ES-I3 (cell line): ENCODE results near the gene RREB1.

Experiments
- H3K36me3 ChIP-seq: 2 replicates; pipeline ENCODE4 v1.6.1; 2013; ENCODE audit warnings: mild to moderate bottlenecking, low read length, control low read depth, moderate library complexity; ENCODE audit not compliant: insufficient read depth
- H3K4me1 ChIP-seq: 2 replicates; pipeline ENCODE4 v1.6.1; 2013; ENCODE audit warnings: mild to moderate bottlenecking, control low read depth, low read length; ENCODE audit not compliant: insufficient read depth
- H3K9ac ChIP-seq: 2 replicates; pipeline ENCODE4 v1.6.1; 2013; ENCODE audit warnings: low read depth, mild to moderate bottlenecking, low read length, moderate library complexity
- H3K9me3 ChIP-seq: 2 replicates; pipeline ENCODE4 v1.6.1; 2013; ENCODE audit warnings: mild to moderate bottlenecking, low read length, moderate library complexity; ENCODE audit not compliant: control insufficient read depth, insufficient read depth

RREB1 gene

DNA sequence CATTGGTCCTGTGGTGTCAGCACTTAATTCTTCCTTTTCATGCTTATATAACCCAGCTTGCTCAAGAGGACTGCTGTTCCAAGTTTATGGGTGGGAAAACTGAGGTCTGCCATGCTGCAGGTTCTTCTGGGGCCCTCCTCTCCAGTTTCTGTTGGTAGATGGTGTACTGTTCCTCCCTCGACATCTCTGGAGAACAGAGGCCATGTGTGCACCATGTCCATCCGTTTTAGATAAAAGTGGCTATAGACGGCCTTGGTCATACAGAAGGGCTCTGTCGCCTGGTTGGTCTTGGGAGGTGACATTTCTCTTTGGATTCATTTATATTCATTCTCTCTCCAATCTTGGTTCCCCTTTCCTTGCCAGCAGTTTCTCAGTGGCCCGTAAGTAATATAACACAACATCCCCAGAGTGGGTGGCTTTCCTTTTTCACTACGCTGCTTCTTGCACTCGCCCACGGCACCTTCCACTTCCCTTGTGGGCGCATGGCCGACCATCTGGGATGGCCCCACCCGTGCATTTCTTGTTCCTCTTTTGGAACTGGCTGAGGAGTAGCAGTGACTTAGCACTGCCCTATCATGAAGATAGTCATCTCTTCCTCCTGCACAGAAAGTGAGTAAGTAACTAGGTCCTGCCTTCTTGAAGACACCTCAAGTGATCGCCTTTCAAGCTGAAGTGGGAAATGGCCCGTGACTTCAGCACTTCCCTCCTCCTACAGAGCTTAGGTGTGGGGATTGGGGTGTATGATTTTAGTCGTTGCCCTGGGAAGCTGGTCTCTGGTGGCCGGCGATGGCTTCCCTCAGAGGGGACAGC lies 94.2 kb downstream of the RREB1 start:
- H3K9ac ChIP-seq = no peak overlapping the region
- no peaks in the 10 kb centered on the region for H3K9me3 ChIP-seq
- H3K4me1 ChIP-seq = no peaks in the 10 kb centered on the region
- H3K36me3 ChIP-seq = peaks cover 5% of the 10 kb centered on the region

DNA sequence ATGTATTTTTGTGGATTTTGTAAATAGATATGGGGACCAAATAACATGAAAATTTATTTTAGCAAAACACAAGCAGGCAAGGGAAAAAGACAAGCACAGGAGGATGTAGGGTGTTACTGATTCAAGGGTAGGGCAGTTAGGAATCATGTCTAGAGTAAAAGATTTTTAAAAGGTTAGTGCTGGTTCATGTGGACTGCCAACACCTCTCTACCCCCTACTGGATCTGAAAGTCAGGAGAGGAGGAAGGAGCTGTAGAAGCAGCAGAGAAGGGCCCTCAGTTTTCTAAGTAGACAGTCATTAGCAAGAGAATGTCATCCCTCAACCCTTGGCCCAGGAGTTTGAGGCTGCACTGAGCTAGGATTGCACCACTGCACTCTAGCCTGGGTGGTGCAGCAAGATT lies 95.2 kb downstream of the RREB1 start:
- Histone ChIP-seq H3K9me3 (no peaks in the 10 kb centered on the region), H3K36me3 (peaks cover 5% of the 10 kb centered on the region), H3K9ac (no peak overlapping the region), H3K4me1 (no peaks in the 10 kb centered on the region)

DNA sequence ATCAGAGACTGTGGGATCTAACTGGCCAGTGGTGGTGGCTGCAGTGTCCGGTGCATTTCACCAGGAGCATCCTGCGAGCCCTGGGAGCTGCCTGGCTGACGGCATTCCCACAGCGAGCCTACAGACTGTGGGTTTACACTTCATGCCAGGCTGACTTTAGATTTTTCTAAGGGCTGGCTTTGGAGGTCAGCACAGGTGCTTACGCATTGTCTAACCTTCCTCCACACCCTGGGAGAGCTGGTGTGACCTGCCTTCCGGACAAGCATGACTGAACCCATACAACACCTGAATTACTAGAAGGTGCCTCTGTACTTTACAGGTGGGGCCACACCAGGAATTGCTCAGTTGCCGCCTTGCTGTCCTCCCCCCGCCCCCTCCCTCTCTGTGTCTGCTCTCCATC lies 96.2 kb downstream of the RREB1 start:
- no peaks in the 10 kb centered on the region for H3K4me1 ChIP-seq
- H3K36me3 ChIP-seq = peaks cover 5% of the 10 kb centered on the region
- no peak overlapping the region for H3K9ac ChIP-seq
- no peaks in the 10 kb centered on the region for H3K9me3 ChIP-seq

DNA sequence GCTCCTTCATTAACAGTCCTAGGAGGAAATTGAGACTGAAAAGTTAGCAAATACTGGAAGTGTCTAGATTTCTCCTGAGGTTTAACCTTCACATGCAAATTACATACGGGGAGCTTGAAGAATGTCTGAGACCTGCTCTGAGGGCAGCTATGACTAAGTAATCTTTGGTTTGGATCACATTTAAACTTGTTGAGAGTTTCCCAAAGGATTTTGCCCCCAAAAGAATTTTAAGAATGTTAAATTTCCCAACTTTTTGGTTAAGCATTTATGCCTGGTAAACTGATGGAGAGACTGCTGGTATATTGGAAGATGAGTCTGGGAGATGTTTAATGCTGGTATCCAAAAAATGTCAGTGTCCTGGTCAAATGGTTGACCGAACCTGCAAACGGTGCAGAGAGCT lies 97.0 kb downstream of the RREB1 start:
- no peaks in the 10 kb centered on the region for H3K4me1 ChIP-seq
- peaks cover 5% of the 10 kb centered on the region for H3K36me3 ChIP-seq
- no peak overlapping the region for H3K9ac ChIP-seq
- no peaks in the 10 kb centered on the region for H3K9me3 ChIP-seq

DNA sequence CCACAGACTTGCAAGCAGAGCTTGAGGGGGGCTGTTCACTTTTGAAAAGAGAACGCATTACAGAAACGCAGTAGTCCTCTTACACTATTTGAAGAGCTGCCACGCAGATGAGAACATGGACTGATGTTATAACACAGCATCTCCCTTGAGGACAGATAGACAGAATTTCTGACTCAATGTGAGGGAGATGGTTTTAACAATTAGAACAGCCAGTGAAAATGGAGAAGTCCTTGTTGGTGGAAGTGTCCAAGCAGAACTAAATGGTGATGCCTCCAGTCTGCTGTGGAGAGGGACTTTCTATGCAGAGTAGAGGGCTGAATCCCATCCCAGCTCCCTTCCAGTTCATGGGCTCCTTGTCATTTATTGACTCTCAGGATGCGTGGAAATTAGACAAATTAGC lies 100.0 kb downstream of the RREB1 start:
- Histone ChIP-seq H3K36me3 (peaks cover 11% of the 10 kb centered on the region), H3K9ac (no peak overlapping the region), H3K9me3 (no peaks in the 10 kb centered on the region), H3K4me1 (no peaks in the 10 kb centered on the region)

DNA sequence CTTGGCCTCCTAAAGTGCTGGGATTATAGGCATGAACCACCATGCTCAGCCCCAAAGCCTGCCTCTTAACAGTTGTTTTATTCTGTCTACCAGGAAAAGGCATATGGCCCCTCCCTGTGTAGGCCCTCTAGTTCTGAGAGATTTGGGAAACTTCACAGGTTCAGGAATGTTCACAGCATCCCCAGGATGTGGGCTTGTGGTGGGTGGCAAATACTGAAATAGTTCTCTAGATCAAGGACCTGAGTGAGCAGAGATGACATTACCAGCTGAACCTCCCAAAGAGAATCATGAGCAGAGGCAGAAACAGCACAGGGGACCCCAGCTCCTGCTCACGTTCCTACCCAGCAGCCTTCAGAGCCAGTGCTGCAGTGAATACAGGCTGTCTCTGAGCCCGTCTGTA lies 105.7 kb downstream of the RREB1 start:
- Histone ChIP-seq H3K9ac (no peak overlapping the region), H3K4me1 (no peaks in the 10 kb centered on the region; the same call in 1 of the 2 replicates), H3K36me3 (peaks cover 8% of the 10 kb centered on the region; the same call in 1 of the 2 replicates), H3K9me3 (no peaks in the 10 kb centered on the region)

DNA sequence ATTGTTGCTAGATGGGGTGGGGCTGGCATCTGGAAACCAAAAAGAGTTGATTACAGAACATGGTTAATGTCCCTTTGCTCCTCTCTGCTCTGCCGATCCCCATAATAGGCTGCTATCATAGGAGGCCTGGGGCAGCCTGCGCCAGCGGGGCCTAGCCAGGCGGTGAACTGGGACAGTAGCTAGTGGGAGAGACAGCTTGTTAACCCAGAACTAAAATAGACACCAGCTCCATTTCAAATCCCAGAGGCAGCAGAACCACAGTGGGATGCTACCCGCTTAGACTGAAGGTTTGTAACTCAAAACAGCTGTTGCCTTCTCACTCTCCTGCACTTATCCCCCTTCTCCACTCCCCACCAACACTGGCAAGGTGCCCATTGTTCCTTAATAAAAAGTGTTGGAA lies 106.7 kb downstream of the RREB1 start:
- H3K4me1 ChIP-seq = no peaks in the 10 kb centered on the region; the same call in 1 of the 2 replicates
- no peak overlapping the region for H3K9ac ChIP-seq
- H3K36me3 ChIP-seq = peaks cover 8% of the 10 kb centered on the region; the same call in 1 of the 2 replicates
- H3K9me3 ChIP-seq = no peaks in the 10 kb centered on the region

DNA sequence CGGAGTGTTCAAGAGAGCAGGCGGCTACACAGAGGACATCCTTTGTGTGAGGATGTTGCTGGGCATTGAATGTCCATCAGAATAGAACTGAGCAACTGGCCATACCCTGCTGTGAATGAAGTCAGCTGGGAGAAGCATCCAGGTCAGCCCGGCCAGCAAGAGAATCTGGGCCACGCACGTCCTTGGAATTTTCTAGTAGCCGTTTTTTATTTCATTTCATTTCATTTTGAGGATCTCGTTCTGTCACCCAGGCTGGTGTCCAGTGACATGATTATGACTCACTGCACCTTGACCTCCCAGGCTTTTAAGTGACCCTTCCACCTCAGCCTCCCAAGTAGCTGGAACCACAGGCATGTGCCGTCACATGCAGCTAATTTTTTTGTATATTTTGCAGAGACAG lies 107.4 kb downstream of the RREB1 start:
- peaks cover 8% of the 10 kb centered on the region; the same call in 1 of the 2 replicates for H3K36me3 ChIP-seq
- no peaks in the 10 kb centered on the region for H3K9me3 ChIP-seq
- no peak overlapping the region for H3K9ac ChIP-seq
- H3K4me1 ChIP-seq = no peaks in the 10 kb centered on the region; the same call in 1 of the 2 replicates

DNA sequence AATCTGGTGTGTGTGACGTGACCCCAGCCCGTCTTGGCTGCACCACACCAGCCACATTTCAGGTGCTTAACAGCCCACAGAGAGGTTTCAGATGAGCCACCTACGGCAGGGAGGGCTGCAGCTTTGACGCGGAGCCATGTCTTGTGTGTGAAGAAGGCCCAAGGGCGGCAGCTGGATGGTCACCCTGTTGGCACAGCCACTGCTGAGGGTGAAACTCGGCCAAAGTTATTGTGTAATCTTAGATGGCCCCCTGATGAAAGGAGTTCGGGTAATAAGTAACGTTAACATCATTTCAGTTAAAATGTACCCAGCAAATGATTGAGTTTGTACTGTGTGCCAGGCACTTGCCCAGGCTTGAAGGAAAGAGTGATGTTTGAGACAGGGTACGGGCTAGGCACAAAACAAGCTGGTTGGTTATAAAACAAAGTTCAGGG lies 108.1 kb downstream of the RREB1 start:
- Histone ChIP-seq H3K9me3 (no peaks in the 10 kb centered on the region), H3K9ac (no peak overlapping the region), H3K4me1 (no peaks in the 10 kb centered on the region; the same call in 1 of the 2 replicates), H3K36me3 (peaks cover 10% of the 10 kb centered on the region; the same call in 1 of the 2 replicates)

DNA sequence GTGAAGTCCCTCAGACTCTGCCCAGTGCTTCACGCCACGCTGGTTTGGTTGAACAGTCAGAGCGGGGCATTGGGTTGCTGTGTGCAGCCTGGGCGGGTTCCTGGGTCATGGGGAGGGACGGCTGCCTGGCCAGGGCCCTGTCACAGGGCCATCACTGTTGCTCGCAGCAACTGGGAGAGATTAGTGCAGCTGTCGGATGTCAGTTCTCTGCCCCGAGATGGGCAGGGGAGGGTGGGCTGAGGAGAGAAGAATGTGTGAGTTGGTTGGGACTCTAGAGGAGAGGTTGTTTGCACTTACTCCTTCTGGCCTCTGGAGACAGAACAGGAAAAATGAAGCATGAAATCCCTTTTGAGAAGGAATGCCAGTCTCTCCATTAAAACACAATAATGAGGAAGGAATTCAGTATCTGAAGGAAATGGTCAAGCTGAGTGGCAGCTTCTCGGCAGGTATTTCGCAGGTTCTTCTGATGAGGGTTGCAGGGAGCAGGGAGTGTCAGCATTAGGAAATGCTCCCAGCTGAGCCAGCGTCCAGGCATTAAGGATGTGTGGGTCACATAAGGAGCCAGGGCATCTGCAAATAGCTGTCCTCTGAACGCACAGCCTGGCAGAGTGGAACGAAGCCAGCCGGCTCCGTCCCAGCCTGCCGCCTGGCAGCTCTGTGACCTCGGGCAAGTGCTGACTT lies 109.3 kb downstream of the RREB1 start:
- Histone ChIP-seq H3K9me3 (no peaks in the 10 kb centered on the region), H3K36me3 (peaks cover 4% of the 10 kb centered on the region; the same call in 1 of the 2 replicates), H3K9ac (no peak overlapping the region), H3K4me1 (no peaks in the 10 kb centered on the region; the same call in 1 of the 2 replicates)

DNA sequence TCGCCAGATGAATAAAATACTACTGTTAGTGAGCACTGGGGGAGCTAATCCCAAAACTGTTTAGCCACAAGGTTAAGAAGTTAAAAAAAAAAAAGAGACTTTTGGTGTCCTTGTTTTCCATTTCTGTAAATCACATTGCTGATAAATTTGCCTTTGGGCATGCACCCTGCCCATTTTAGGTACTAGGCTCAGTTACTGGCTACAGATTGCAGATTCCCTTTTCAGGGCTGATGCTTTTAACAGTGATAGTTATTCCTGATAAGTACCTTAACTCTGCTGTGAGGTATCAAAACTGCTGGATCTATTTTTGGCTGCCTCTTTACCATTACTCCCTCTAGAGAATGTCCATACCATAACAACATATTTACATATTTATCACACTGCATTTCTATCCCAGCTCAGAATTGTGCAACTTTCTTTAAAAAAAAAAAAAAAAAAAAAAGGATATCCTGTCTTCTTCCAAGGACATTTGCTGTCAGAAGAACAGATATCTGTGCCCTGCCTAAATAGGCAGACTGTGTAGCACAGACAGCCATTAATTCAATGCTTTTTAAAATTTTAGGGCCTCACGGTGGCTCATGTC lies 110.7 kb downstream of the RREB1 start:
- H3K9me3 ChIP-seq = no peaks in the 10 kb centered on the region

DNA sequence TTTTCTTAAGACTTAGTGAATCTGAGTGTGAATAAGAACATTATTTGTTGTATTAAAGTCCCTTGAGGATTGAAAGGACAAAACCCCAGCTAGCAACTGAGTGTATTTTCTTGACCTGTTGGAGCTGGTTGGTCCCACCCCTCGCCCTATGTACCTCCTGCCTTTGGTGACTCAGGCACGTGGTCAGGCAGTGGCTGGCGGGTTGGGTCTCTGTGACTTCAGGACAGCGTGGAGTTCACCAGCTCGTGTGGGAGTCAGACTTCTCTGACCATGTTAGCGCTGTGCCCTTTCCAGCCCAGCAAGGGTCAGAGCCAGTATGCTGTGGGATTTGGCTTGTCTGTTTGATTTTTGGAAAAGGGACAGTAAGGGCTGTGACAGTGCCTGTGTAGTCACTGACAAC lies 111.5 kb downstream of the RREB1 start:
- H3K9ac ChIP-seq = no peak overlapping the region
- H3K4me1 ChIP-seq = no peaks in the 10 kb centered on the region; the same call in 1 of the 2 replicates
- H3K9me3 ChIP-seq = no peaks in the 10 kb centered on the region
- H3K36me3 ChIP-seq = peaks cover 2% of the 10 kb centered on the region; the same call in 1 of the 2 replicates

More for the DNA sequence above, 110.7 kb downstream of the RREB1 start:
- peaks cover 4% of the 10 kb centered on the region; the same call in 1 of the 2 replicates for H3K36me3 ChIP-seq
- no peak overlapping the region for H3K9ac ChIP-seq
- H3K4me1 ChIP-seq = no peaks in the 10 kb centered on the region; the same call in 1 of the 2 replicates

DNA sequence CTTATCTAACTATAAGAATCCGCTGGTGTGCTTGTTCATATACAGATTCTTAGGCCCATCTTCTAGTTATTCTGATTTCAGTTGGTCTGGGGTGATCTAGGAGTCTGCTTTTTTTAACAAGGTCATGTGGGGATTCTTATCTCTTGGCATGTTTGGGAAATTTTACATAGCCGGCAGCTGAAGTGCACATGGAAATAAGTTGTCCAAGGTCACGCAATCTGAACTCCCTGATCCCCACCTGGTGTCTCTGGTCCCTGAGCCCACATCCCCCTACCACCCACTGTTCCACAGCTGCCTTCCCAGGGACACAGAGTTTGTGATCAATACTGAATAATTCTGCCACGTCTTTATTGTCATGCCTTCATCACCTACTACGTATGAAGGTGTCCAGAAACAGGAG lies 114.4 kb downstream of the RREB1 start:
- peaks cover 5% of the 10 kb centered on the region; the same call in 1 of the 2 replicates for H3K4me1 ChIP-seq
- no peaks in the 10 kb centered on the region for H3K9me3 ChIP-seq
- H3K36me3 ChIP-seq = peaks cover 8% of the 10 kb centered on the region
- H3K9ac ChIP-seq = no peak overlapping the region

DNA sequence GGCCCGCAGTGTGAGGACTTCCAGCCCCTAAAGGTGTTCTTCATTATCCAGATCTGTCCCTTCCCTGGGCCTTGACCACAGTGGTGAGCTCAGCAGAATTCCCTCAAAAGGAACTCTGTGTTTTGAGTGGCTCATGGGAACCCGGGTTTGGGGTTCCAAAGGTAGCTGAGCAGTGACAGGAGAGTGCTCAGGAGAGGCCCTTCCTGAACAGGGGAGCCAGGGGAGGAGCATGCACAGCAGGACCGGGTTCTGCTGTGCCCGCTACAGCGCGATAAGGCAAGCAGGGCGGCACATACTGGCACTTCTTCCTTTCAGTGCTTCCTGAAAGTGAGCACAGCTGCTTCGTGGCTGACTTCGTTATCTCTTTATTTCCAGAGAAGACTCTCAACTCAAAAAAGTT lies 117.0 kb downstream of the RREB1 start:
- H3K36me3 ChIP-seq = peaks cover 8% of the 10 kb centered on the region
- no peak overlapping the region for H3K9ac ChIP-seq
- no peaks in the 10 kb centered on the region for H3K9me3 ChIP-seq

More for the DNA sequence above, 117.0 kb downstream of the RREB1 start:
- peaks cover 5% of the 10 kb centered on the region; the same call in 1 of the 2 replicates for H3K4me1 ChIP-seq
